NCI-H2227 treated with DMSO at 0.1 percent for 48 hours (cell line): ENCODE data around the gene CLEC4C.

Experiments used
- DNase-seq: peaks from one replicate; lab custom pipeline; 2025; lab: John Stamatoyannopoulos, UW

The CLEC4C gene

GRCh38 chr12:7723926-7724325, 23.2 kb downstream of the CLEC4C start:
- DNase-seq: no peak

GRCh38 chr12:7719946-7720730, 27.0 kb downstream of the CLEC4C start:
- no peak for DNase-seq

GRCh38 chr12:7716381-7716780, 30.8 kb downstream of the CLEC4C start:
- DNase-seq: no peak

- no peak for DNase-seq
Measured at GRCh38 chr12:7712841-7713442, 34.2 kb downstream of the CLEC4C start.

GRCh38 chr12:7711133-7711532, 36.0 kb downstream of the CLEC4C start, which contains the start of gene DPPA3:
Gene DPPA3 (plus strand): TSS chr12:7711433. CDS start chr12:7711571, 138 bp downstream.
- no peak for DNase-seq

- DNase-seq: no peak
Measured at GRCh38 chr12:7709969-7710675, 37.1 kb downstream of the CLEC4C start.

- DNase-seq: no peak
Measured at GRCh38 chr12:7705846-7706245, 41.3 kb downstream of the CLEC4C start.

GRCh38 chr12:7695566-7696197, 51.5 kb downstream of the CLEC4C start, which contains the start of gene GDF3:
Gene GDF3 (minus strand): TSS chr12:7695775. CDS start chr12:7695728, 47 bp downstream.
- no peak for DNase-seq

GRCh38 chr12:7695237-7695560, 52.0 kb downstream of the CLEC4C start:
- DNase-seq: no peak

- DNase-seq: no peak
Measured at GRCh38 chr12:7694556-7695236, 52.5 kb downstream of the CLEC4C start.

- DNase-seq: no peak
Measured at GRCh38 chr12:7693793-7694192, 53.4 kb downstream of the CLEC4C start.

- DNase-seq: no peak
Measured at GRCh38 chr12:7681535-7681934, 65.6 kb downstream of the CLEC4C start.
